NCI-H1694 (cell line): ENCODE data around the gene HLF.
A peak's percentile ranks its signal among the peaks of the same experiment; 100 is the strongest.

Experiments used
- DNase-seq: peaks from one replicate; lab custom pipeline; 2025; lab: John Stamatoyannopoulos, UW

Gene HLF

GRCh38 chr17:55264645-55265298 is at the start of gene HLF:
Gene HLF, plus strand, starts transcription at chr17:55264960. Its CDS starts 525 bp downstream, at chr17:55265485.
- peak; percentile 74 for DNase-seq

DNA sequence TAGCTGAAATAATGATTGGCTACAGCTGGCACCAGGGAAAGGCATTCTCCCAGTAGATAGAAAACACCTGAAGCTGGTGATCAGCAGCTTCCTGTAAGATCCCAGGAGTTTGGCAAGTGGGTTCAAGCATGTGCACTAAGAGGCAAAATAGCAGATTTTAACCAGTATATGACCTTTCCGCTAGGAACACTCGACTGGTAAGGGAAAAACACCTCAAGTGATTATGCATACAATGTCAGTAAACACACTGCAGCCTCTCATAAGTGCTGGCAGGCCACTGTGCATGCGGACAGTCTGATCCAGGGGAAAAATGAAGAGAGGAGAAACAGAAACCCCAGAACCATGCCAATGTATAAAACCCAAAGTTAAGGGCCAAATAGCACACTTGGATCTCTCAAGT is 49.0 kb upstream of the HLF start:
- DNase-seq = no peak

- no peak for DNase-seq
Measured at GRCh38 chr17:55216888-55217287, 47.9 kb upstream of the HLF start.

- DNase-seq = no peak
Measured at GRCh38 chr17:55219459-55219858, 45.3 kb upstream of the HLF start.

GRCh38 chr17:55219934-55220333 is 44.8 kb upstream of the HLF start:
- DNase-seq = peak; percentile 32

- no peak for DNase-seq
Measured at GRCh38 chr17:55223524-55223923, 41.2 kb upstream of the HLF start.

DNA sequence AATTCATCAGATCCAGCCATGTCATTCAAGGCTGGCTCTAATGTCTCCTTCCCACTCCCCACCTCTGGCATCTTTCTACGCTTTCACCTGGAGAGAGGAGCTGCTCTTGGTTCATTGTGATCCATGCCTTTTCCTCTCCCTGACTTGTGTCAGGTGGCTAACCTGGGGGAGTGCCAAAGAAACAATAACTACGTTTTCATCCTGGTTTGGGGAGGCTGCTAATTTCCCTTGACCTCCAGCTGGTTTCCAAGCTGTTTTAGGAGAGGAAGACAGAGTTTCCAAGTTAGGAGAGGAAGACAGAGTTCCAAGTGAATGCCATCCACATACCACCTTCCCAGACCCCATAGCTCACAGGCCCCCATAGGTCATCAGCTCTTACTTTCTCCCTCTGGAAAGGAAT is 40.0 kb upstream of the HLF start:
- DNase-seq = no peak

GRCh38 chr17:55225237-55225636 is 39.5 kb upstream of the HLF start:
- no peak for DNase-seq

DNA sequence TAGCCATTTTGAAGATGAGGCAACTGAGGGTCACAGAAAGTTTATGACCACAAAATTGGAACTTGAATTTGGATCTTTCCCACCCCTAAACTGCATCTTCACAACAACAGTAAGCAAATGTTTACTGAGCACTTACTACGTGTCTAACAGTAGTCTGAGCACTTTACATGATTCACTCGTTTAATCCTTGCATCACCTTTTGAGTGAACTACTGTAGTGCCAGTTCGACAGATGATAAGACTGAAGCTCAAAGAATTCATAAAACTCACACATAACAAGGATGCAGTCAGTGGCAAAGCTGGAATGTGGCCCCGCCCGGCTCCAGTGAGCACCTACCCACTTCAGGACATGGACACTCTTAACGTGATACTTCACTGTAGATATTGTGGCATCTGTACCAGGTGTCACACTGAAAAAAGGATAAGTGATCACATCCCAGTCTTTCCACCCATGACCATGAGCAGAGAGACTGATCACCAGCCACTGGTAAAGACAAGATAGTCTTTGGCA is 36.0 kb upstream of the HLF start:
- no peak for DNase-seq

- DNase-seq = no peak
Measured at GRCh38 chr17:55229276-55229675, 35.5 kb upstream of the HLF start.

- DNase-seq = no peak
Measured at GRCh38 chr17:55230716-55231115, 34.0 kb upstream of the HLF start.

DNA sequence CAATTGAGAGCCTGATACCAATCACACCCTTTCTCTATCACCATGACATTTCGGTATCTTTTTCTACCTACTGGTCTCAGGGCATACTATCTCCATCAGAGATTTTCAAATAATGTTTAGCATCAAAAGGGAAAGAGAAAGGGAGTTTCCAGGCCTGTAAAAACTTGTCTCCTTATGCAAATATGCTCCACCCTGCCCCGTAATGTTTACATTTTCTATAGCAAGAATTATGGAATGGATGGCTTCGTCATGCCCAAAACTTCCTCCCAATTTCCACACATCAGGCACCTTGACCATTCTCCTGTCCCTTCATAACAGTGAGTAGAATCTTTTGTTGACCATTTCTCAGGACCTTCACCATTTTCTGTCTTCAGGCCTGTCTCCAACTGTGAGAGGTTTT is 30.9 kb upstream of the HLF start:
- DNase-seq = no peak

- no peak for DNase-seq
Measured at GRCh38 chr17:55236316-55236715, 28.4 kb upstream of the HLF start.

DNA sequence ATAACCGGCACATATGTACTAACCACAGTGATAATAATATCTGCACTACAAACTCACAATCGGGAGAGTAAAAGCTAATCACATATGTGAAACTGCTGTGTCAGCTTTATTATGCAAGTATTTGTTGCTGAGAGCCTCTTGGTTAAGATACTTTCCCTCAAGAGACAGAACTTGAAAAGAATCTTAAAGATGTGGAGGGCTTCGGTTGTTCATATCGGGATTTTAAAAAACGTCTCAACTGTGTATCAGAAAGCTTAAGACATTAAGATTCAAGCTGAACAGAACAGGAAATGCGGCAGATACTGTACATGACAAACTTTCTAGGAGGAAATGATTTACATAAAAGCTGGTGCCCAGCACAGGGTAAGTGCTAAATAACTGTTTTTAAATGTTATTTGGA is 27.5 kb upstream of the HLF start:
- DNase-seq = no peak

- DNase-seq = no peak
Measured at GRCh38 chr17:55237841-55238178, 26.9 kb upstream of the HLF start.

DNA sequence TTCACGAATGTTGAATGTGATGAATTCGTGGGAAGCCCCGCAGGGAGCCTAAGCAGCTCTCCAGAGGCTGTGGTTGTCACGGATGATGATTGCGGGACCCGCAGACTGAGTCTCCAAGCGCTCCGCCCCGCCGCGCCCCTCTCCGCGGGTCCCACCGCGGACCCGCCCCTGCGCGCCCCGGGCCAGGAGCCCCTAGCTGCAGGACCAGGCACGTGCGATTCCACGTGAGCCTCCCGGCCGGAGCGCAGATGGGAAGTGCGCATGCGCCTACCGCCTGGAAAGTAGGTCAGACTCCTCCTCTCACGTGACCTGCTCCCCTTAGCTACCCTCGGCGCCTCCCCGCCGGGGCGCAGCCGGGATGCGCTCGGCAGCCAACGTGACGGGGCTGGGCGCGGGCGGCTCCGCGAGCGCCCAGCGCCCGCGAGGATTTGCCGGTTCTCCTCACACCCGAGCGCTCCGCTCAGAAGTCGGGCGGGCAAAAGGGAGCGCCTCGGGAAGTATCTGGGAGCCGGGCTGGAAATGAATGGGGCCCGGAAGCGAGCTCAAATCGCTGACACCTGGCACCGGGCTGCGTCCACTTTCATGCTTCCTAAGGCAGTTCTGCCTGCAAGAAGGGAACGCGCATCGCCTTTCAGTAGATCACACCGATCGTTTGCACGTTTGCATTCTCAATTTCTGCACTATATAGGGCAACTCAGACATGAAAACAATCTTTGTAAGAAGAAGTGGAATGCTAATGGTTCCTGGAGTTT is 26.4 kb upstream of the HLF start:
- peak; percentile 93 for DNase-seq

GRCh38 chr17:55238931-55239297 is 25.8 kb upstream of the HLF start:
- DNase-seq = peak; percentile 30

DNA sequence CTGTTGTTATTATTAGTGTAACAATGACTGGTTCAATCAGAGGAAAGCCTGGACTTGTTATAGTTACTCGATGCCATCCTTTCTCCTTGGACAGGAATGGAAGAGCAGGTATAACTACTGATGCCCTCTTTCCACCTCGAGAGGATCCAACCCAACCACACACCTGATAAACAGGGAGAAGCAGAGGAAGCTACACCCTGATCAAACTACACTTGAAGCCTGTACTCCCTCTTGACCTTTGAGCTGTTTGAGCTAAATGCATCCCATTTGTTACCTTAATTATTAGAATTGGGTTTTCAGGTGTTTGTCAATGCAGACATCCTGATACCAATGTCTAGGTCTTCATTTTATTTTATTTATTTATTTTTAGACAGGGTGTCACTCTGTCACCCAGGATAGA is 23.7 kb upstream of the HLF start:
- no peak for DNase-seq

DNA sequence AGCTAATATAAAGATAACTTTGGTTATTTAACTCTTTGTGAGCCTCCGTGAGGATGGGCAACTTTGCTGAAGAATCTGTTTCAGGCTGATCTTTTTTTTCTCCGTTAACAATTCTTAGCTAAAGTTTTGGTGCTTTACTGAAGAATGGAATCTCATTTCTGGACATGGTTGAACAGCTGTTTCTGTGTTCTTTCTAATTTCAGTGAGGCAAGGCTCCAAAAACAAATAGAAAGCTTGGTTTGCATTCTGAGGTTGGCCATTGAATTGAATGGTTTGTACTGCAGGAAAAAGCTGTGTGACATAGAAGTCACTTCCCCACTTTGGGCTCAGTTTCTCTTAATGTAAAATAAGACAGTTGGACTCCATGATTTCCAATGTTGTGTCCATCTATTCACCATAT is 22.3 kb upstream of the HLF start:
- no peak for DNase-seq

GRCh38 chr17:55245986-55246385 is 18.8 kb upstream of the HLF start:
- DNase-seq = no peak

DNA sequence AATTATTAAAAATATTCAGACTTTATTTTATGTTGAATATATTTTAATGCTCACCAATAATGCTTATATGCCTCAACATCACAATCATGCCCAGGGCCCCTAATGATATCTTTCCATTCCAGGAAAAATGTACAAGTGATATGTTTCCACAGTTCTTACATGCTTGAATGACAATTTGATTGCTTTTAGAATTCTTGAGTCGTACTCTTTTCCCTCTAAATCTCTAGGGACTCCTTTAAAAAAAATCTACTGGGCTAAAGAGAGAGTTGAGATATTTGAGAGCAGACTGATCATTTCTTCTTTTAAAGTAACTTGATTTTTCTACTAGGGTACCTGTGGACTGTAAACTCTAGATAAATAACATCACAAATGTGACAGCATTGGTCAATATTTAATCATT is 18.2 kb upstream of the HLF start:
- DNase-seq = no peak

DNA sequence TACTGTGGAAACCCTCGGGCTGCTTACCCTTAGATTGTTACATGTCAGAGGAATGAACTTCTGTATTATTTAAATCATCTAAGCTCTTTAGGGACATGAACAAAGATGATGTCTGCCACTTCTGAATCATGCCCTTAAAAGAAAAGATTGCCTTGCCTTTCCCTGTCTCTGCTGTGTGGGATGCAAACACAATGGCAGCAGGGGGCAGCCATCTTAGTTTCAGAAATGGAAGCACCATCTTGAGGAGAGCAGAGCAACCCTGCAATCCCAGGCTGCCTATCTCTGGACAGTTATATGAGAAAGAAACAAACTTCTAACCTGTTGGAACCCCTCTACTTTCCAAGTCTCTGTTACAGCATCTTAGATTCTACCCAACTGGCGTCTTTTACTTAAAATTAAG is 16.7 kb upstream of the HLF start:
- no peak for DNase-seq

DNA sequence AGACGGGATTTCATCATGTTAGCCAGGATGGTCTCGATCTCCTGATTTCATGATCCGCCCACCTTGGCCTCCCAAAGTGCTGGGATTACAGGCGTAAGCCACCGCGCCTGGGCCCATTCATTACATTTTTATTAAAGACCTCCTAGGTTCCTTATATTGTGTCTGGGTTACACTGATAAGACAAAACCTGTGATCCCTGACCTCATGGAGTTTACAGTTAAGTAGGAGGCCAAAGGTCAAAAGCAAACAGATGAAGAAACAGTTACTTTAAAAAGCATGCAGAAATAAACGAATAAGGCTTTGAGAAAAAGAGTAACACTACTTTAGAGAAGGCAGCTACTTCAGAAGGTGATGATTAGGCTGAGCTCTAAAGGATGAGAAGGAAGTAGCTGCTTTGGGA is 14.9 kb upstream of the HLF start:
- no peak for DNase-seq

GRCh38 chr17:55254375-55254774 is 10.4 kb upstream of the HLF start:
- DNase-seq = no peak
